ENCODE measurements around the gene SLC35D3. TPM values are rescaled to one million over a fixed set of nuclear protein-coding genes. Genes with fewer than 3 reads are reported as not detected.
"Not testable (repeated sequence)": the region's sequence is repeated elsewhere in the genome, so short reads cannot be mapped to it uniquely, and the experiment has no call there.

Gene SLC35D3
- total RNA-seq, 1 donor from 2014 or later: not detected

DNA sequence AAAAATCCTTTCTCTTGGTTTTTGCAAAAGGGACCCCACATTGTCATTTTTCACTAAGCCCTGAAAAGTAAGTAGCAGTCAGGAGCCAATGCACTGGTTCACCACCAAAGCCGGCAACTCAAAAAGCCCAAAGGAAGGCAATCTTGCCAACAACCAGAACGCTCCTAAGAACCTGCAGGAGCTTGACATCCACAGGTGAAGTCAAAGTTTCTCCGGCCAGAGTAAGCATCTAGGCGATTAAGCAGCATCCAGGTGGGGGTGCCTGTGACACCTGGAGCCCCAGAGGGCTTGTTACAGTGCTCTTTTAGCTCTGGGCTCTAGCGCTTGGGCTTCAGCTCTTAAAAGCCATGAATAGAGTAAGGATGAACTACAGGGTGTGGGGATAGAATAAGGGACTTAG, 36.1 kb downstream of the SLC35D3 start:
- Histone ChIP-seq H3K27me3 (no peaks in the 10 kb centered on the region), H3K9me3 (no peaks in the 10 kb centered on the region), H3K36me3 (no peaks in the 10 kb centered on the region), H3K4me1 (no peaks in the 10 kb centered on the region), H3K4me3 (no peak overlapping the region), H3K27ac (no peak overlapping the region)
- TF ChIP-seq CTCF (IDR thresholded peaks at IDR 0.05): no peak
- TF ChIP-seq POLR2AphosphoS5 (IDR thresholded peaks at IDR 0.05; ENCODE audit: insufficient read depth in 1 of 2, low read depth in 1 of 2): no peak
- TF ChIP-seq POLR2A (IDR thresholded peaks at IDR 0.05): no peak
- intact Hi-C loops (cut with DNase I): no loop called here
- DNase-seq (ENCODE audit: extremely low spot score in 2 of 2): no peak

- Histone ChIP-seq H3K36me3 (no peaks in the 10 kb centered on the region), H3K27me3 (no peaks in the 10 kb centered on the region), H3K9me3 (no peaks in the 10 kb centered on the region), H3K27ac (no peak overlapping the region), H3K4me3 (no peak overlapping the region), H3K4me1 (no peaks in the 10 kb centered on the region)
- TF ChIP-seq POLR2AphosphoS5 (IDR thresholded peaks at IDR 0.05; ENCODE audit: insufficient read depth in 1 of 2, low read depth in 1 of 2) (no peak), POLR2A (IDR thresholded peaks at IDR 0.05) (no peak), CTCF (IDR thresholded peaks at IDR 0.05) (no peak)
- intact Hi-C loops (cut with DNase I): no loop called here
- DNase-seq (ENCODE audit: extremely low spot score in 2 of 2): no peak
Measured at GRCh38 chr6:136959471-136959891, 37.4 kb downstream of the SLC35D3 start.

- DNase-seq (ENCODE audit: extremely low spot score in 2 of 2); H3K27me3 ChIP-seq; intact Hi-C loops (cut with DNase I); H3K27ac ChIP-seq; H3K36me3 ChIP-seq; H3K4me3 ChIP-seq; H3K4me1 ChIP-seq; H3K9me3 ChIP-seq: not testable (repeated sequence)
Measured at GRCh38 chr6:136959935-136960334, 37.8 kb downstream of the SLC35D3 start.

DNA sequence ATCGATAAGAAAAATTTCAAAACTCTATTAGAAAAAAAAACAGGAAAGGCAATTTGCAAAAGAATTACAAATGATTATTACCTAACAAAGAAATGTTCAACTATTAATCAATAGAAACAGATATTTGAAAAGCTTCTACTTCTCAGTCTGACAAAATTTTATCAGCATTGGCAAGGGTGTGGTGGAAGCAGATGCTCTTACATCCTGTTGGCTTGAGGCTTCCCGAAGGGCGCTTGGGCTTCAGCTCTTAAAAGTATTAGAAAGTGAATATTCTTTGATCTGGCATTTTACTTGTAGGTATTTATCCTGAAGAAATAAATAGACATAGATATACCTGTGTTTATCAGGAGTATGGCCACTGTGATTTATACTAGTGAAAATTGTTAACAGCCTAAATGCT, 38.7 kb downstream of the SLC35D3 start:
- no peak for DNase-seq (ENCODE audit: extremely low spot score in 2 of 2)
- Histone ChIP-seq H3K4me3 (no peak overlapping the region), H3K27me3 (no peaks in the 10 kb centered on the region), H3K9me3 (no peaks in the 10 kb centered on the region), H3K36me3 (no peaks in the 10 kb centered on the region), H3K4me1 (no peaks in the 10 kb centered on the region), H3K27ac (no peak overlapping the region)
- intact Hi-C loops (cut with DNase I): no loop called here
- TF ChIP-seq POLR2AphosphoS5 (IDR thresholded peaks at IDR 0.05; ENCODE audit: insufficient read depth in 1 of 2, low read depth in 1 of 2): no peak
- TF ChIP-seq CTCF (IDR thresholded peaks at IDR 0.05): no peak
- no peak for TF ChIP-seq POLR2A (IDR thresholded peaks at IDR 0.05)

DNA sequence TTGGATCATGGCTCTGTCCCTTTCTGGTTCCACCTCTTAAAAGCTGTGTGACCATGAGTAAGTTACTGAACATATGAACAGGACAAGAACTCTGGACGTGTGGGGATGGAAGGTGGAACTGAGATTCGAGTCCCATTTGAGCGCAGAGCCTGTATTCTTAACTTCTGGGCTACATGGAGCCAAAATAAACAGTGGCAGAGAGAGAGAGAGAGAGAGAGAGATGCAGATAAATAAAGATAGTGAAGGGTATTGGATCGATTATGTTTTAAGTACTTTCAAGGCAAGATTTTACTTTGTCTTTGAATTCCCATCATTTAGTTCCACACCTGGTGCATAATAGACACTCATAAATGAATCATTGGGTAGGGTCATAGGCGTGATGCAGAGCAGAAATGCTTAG, 39.7 kb downstream of the SLC35D3 start:
- H3K27me3 ChIP-seq: no peaks in the 10 kb centered on the region
- intact Hi-C loops (cut with DNase I): no loop called here
- DNase-seq (ENCODE audit: extremely low spot score in 2 of 2): no peak
- no peaks in the 10 kb centered on the region for H3K4me1 ChIP-seq
- no peak overlapping the region for H3K27ac ChIP-seq
- no peak overlapping the region for H3K4me3 ChIP-seq
- H3K36me3 ChIP-seq: no peaks in the 10 kb centered on the region
- TF ChIP-seq CTCF (IDR thresholded peaks at IDR 0.05) (no peak), POLR2A (IDR thresholded peaks at IDR 0.05) (no peak), POLR2AphosphoS5 (IDR thresholded peaks at IDR 0.05; ENCODE audit: insufficient read depth in 1 of 2, low read depth in 1 of 2) (no peak)
- no peaks in the 10 kb centered on the region for H3K9me3 ChIP-seq

DNA sequence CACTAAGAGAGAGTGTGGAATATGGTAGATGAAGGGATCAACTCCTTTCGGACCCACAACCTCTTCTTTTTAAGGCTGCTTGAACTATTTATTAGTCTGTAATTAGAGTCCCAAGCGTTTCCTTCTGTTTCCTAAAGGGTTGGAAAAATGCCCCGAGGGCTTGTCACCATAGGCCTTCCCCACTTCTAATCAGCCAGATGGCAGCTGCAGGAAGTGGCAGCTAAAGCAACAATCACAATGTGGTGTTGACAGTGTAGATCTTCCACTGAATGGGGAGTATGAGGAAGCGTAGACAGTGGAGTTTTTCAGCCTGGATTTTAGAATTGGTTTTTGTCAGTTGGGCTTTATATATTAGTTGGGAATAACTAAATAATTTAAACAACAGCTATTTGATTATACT, 40.6 kb downstream of the SLC35D3 start:
- H3K27me3 ChIP-seq: no peaks in the 10 kb centered on the region
- intact Hi-C loops (cut with DNase I): no loop called here
- no peak for DNase-seq (ENCODE audit: extremely low spot score in 2 of 2)
- H3K27ac ChIP-seq: no peak overlapping the region
- no peaks in the 10 kb centered on the region for H3K4me1 ChIP-seq
- H3K4me3 ChIP-seq: no peak overlapping the region
- H3K9me3 ChIP-seq: no peaks in the 10 kb centered on the region
- TF ChIP-seq CTCF (IDR thresholded peaks at IDR 0.05) (no peak), POLR2A (IDR thresholded peaks at IDR 0.05) (no peak), POLR2AphosphoS5 (IDR thresholded peaks at IDR 0.05; ENCODE audit: insufficient read depth in 1 of 2, low read depth in 1 of 2) (no peak)
- no peaks in the 10 kb centered on the region for H3K36me3 ChIP-seq
